NCI-H2227 (cell line): ENCODE measurements around the gene TBC1D23.
"Not testable (repeated sequence)": the region's sequence is repeated elsewhere in the genome, so short reads cannot be mapped to it uniquely, and the experiment has no call there.

Experiments used
- DNase-seq: peaks from one replicate; lab custom pipeline; 2025; ENCODE audit not compliant: unreplicated experiment; lab: John Stamatoyannopoulos, UW

TBC1D23 gene

GRCh38 chr3:100254168-100254777, 6.5 kb upstream of the TBC1D23 start:
- peak; percentile 50 for DNase-seq

GRCh38 chr3:100256731-100257151, 4.1 kb upstream of the TBC1D23 start:
- no peak for DNase-seq

GRCh38 chr3:100257586-100257985, 3.2 kb upstream of the TBC1D23 start:
- DNase-seq: no peak

- DNase-seq: peak; percentile 40
Measured at GRCh38 chr3:100260081-100260684, 609 bp upstream of the TBC1D23 start.

- peak; percentile 6 for DNase-seq
Measured at GRCh38 chr3:100261485-100261903, 702 bp downstream of the TBC1D23 start.

GRCh38 chr3:100262925-100263324, 2.1 kb downstream of the TBC1D23 start:
- DNase-seq: not testable (repeated sequence)

GRCh38 chr3:100263583-100263982, 2.8 kb downstream of the TBC1D23 start:
- DNase-seq: no peak

- DNase-seq: no peak
Measured at GRCh38 chr3:100264242-100264641, 3.5 kb downstream of the TBC1D23 start.

GRCh38 chr3:100265016-100265415, 4.2 kb downstream of the TBC1D23 start:
- no peak for DNase-seq

- DNase-seq: no peak
Measured at GRCh38 chr3:100266531-100266930, 5.7 kb downstream of the TBC1D23 start.

GRCh38 chr3:100268156-100268555, 7.4 kb downstream of the TBC1D23 start:
- no peak for DNase-seq

GRCh38 chr3:100269001-100269400, 8.2 kb downstream of the TBC1D23 start:
- no peak for DNase-seq

- no peak for DNase-seq
Measured at GRCh38 chr3:100269410-100270214, 8.8 kb downstream of the TBC1D23 start.

GRCh38 chr3:100270215-100270583, 9.4 kb downstream of the TBC1D23 start:
- DNase-seq: no peak

- no peak for DNase-seq
Measured at GRCh38 chr3:100271522-100271921, 10.7 kb downstream of the TBC1D23 start.

- DNase-seq: not testable (repeated sequence)
Measured at GRCh38 chr3:100272797-100273611, 12.2 kb downstream of the TBC1D23 start.

- no peak for DNase-seq
Measured at GRCh38 chr3:100274361-100274760, 13.6 kb downstream of the TBC1D23 start.

- no peak for DNase-seq
Measured at GRCh38 chr3:100277255-100277800, 16.5 kb downstream of the TBC1D23 start.

GRCh38 chr3:100278910-100279309, 18.1 kb downstream of the TBC1D23 start:
- DNase-seq: no peak

GRCh38 chr3:100288288-100288894, 27.6 kb downstream of the TBC1D23 start:
- no peak for DNase-seq

GRCh38 chr3:100289339-100289738, 28.5 kb downstream of the TBC1D23 start:
- no peak for DNase-seq
